OCI-LY7 (cell line): ENCODE data around the gene NREP.

Experiments
- EZH2phosphoT487 ChIP-seq: fragments of 200-600 bp; sonication (generic); IDR thresholded peaks from 2 replicates; pipeline ENCODE4 v1.6.1; 2018; ENCODE audit warnings: low read depth, borderline replicate concordance, mild to moderate bottlenecking, mixed run types, antibody characterized with exemption, low read length, moderate library complexity, mixed read lengths
- TF ChIP-seq, protein P1 (sequence below): fragments of 200-600 bp; sonication (generic); conservative IDR thresholded peaks from 2 replicates; pipeline ENCODE4 v1.5.1; 2014; ENCODE audit warnings: mild to moderate bottlenecking, antibody characterized with exemption, low read length, moderate library complexity, mixed read lengths

DNA sequence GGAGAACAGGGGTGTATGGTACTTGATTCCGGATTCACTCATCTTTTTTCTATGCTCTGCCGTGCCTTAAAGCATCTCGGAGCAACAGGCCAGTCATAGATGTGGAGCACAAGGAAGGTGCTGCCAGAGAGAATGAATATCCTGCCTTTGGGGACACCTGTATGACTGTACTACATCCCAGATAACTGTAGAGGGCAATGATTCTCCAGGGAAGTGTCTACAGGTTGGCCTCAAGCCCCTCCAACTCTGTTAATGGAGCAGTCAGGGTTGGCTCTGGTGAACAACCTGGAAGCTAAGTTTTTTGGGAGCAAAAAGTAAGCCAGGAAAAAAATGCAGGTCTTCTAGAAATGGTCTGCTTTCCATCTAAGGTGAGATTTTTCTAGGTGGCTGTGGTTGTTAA lies 71.0 kb downstream of the NREP start:
- no peak for TF ChIP-seq EZH2phosphoT487
- TF ChIP-seq, protein P1, sequence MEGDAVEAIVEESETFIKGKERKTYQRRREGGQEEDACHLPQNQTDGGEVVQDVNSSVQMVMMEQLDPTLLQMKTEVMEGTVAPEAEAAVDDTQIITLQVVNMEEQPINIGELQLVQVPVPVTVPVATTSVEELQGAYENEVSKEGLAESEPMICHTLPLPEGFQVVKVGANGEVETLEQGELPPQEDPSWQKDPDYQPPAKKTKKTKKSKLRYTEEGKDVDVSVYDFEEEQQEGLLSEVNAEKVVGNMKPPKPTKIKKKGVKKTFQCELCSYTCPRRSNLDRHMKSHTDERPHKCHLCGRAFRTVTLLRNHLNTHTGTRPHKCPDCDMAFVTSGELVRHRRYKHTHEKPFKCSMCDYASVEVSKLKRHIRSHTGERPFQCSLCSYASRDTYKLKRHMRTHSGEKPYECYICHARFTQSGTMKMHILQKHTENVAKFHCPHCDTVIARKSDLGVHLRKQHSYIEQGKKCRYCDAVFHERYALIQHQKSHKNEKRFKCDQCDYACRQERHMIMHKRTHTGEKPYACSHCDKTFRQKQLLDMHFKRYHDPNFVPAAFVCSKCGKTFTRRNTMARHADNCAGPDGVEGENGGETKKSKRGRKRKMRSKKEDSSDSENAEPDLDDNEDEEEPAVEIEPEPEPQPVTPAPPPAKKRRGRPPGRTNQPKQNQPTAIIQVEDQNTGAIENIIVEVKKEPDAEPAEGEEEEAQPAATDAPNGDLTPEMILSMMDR = peak; percentile 73
